Activated CD8-positive, alpha-beta memory T cell treated with anti-CD3 and anti-CD28 coated beads, Interleukin-2, amount 50 U/mL, for 48 hours (primary cell): Measurements from ENCODE around the gene ZNF311.
"Not testable (repeated sequence)": the region's sequence is repeated elsewhere in the genome, so short reads cannot be mapped to it uniquely, and the experiment has no call there.

Experiments
- DNase-seq: peaks from one replicate; pipeline ENCODE4 v3.0.0-alpha.2; 2020

The ZNF311 gene

DNA sequence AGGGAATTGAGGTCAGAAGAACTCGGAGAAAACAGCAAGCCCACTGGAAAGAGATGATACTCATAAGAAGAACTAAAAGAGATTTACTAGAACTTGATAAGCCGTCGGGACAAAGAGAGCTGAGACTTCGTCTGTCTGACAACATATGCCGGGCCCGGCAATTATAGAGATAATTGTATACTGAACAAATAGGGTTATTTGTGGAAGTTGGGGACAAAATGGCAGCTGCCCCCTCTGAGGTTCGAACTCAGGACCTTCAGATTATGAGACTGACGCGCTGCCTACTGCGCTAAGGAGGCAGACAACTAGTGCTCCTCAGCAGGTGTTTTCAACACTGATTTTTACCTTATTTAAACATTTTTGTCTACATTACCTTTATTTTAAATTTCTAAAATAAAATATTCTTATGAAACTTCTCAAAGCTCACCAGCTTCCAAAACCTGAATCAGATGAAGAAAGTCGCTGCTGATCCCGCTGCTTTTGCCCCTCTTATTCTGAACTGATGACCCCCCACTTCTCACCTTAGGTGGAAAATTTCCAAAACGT is 52.0 kb downstream of the ZNF311 start:
- DNase-seq = peak; percentile 87

DNA sequence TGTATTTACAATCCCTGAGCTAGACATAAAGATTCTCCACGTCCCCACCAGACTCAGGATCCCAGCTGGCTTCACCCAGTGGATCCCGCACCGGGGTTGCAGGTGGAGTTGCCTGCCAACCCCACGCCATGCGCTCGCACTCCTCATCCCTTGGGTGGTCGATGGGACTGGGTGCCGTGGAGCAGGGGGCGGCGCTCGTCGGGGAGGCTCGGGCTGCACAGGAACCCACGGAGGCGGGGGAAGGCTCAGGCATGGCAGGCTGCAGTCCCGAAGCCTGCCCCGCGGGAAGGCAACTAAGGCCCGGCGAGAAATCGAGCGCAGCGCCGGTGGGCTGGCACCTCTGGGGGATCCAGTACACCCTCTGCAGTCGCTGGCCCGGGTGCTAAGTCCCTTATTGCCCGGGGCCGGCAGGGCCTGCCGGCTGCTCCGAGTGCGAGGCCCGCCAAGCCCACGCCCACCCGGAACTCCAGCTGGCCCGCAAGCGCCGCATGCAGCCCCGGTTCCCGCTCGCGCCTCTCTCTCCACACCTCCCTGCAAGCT is 55.4 kb downstream of the ZNF311 start:
- DNase-seq = not testable (repeated sequence)

DNA sequence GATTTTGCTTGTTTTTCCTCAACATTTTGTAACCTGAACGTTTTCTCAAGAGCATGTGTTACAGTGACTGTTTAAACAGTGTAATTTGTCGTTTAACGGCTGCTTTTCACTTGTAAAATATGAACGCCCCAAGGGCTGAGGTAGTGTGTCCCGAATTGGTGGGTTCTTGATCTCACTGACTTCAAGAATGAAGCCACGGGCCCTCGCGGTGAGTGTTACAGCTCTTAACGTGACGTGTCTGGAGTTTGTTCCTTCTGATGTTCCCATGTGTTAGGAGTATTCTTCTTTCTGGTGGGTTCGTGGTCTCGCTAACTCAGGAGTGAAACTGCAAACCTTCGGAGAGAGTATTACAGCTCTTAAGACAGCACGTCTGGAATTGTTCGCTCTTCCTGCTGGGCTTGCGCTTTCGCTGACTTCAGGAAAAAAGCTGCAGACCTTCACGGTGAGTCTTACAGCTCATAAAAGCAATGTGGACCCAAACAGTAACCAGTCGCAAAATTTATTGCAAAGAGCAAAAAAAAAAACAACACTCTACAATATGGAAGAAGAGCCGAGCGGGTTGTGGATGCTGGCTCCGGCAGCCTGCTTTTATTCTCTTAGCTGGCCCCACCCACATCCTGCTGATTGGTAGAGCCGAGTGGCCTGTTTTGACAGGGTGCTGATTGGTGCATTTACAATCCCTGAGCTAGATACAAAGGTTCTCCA is 56.2 kb downstream of the ZNF311 start:
- no peak for DNase-seq

DNA sequence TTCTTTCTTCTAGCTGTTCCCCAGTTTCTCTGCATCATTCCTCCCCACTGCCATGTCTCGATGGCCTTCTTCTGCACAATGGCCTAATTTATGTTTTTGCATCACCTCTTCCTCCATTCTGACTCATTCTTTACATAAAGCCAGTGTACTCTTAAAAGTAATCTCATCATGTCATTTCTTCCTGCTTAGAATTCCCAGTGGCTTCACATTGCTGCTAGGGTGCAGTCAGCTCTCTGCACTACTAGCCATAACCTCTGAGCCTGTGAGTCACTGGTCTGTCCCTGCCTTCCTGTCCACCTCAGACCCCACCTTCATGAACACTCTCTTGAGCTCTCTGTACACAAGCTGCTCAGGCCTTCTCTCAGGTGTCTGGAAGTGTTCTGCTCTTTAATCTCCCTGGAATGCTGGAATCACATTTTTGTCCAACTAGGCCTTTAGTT is 57.3 kb downstream of the ZNF311 start:
- no peak for DNase-seq

DNA sequence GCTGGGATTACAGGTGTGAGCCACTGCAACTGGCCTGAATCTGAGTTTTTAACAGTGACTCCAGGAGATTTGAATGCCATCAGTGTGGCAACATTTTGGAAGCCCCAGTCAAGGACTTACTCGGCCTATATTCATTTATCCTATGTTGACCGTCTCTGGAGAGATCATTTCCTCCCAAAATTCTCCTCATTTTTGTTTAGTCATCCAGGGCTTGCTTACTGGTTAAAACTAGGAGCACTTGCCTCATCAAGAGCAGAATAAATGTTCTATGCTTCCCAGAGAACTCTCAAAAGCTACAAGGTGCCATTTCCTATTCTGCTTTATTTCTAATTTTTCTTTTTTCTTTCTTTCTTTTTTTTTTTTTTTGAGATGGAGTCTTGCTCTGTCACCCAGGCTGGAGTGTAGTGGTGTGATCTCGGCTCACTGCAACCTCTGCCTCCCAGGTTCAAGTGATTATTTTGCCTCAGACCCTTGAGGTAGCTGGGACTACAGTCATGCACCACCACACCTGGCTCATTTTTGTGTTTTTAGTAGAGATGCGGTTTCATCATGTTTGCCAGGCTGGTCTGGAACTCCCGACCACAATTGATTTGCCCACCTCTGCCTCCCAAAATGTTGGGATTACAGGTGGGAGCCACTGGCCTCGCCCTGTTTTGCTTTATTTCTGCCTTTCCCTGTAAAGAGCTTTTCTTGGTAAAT is 57.9 kb downstream of the ZNF311 start:
- DNase-seq = no peak

DNA sequence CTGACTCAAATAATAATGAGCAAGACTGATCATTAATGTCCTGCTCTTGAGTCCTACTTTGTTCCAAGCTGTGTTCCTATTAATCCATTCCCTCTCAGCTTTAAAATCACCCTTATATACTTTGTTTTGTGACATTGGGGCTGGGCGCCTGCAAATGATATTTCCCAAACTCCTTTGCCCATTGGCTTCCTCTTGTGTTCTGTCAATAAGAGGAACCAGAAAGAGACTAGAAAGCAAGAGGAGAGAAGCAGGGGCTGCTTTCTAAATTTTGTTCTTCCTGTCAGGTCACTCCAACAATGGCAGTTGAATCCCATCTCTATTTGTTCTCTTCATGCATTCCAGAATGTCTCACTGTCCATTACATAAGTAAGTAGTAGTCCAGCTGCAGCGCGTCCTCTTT is 59.8 kb downstream of the ZNF311 start:
- DNase-seq = no peak
